GM20000 (cell line): ENCODE results near the gene CFAP251.
"Not testable (repeated sequence)": the region's sequence is repeated elsewhere in the genome, so short reads cannot be mapped to it uniquely, and the experiment has no call there.

Experiments used
- DNase-seq: peaks from one replicate; pipeline ENCODE4 v3.0.0; 2012; ENCODE audit warnings: low spot score
- TF ChIP-seq, protein P1 (sequence below): IDR thresholded peaks from 2 replicates; pipeline ENCODE4 v1.5.1; 2012; ENCODE audit warnings: mild to moderate bottlenecking, control low read depth; ENCODE audit errors: extremely low read depth, missing control alignments

Gene CFAP251

DNA sequence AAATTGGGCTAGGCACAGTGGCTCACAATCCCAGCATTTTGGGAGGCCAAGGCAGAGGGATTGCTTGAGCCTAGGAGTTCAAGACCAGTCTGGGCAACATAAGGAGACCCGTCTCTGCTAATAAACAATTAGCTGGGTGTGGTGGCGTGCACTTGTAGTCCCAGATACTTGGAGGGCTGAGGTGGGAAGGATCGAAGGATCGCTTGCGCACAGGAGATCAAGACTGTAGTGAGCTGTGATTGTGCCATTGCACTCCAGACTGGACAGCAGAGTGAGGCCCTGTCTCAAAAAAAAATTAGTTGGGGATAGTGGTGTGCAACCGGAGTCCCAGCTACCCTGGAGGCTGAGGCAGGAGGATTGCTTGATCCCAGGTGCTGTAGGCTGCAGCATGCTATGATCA is 64.6 kb downstream of the CFAP251 start:
- TF ChIP-seq, protein P1, sequence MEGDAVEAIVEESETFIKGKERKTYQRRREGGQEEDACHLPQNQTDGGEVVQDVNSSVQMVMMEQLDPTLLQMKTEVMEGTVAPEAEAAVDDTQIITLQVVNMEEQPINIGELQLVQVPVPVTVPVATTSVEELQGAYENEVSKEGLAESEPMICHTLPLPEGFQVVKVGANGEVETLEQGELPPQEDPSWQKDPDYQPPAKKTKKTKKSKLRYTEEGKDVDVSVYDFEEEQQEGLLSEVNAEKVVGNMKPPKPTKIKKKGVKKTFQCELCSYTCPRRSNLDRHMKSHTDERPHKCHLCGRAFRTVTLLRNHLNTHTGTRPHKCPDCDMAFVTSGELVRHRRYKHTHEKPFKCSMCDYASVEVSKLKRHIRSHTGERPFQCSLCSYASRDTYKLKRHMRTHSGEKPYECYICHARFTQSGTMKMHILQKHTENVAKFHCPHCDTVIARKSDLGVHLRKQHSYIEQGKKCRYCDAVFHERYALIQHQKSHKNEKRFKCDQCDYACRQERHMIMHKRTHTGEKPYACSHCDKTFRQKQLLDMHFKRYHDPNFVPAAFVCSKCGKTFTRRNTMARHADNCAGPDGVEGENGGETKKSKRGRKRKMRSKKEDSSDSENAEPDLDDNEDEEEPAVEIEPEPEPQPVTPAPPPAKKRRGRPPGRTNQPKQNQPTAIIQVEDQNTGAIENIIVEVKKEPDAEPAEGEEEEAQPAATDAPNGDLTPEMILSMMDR = no peak
- no peak for DNase-seq

DNA sequence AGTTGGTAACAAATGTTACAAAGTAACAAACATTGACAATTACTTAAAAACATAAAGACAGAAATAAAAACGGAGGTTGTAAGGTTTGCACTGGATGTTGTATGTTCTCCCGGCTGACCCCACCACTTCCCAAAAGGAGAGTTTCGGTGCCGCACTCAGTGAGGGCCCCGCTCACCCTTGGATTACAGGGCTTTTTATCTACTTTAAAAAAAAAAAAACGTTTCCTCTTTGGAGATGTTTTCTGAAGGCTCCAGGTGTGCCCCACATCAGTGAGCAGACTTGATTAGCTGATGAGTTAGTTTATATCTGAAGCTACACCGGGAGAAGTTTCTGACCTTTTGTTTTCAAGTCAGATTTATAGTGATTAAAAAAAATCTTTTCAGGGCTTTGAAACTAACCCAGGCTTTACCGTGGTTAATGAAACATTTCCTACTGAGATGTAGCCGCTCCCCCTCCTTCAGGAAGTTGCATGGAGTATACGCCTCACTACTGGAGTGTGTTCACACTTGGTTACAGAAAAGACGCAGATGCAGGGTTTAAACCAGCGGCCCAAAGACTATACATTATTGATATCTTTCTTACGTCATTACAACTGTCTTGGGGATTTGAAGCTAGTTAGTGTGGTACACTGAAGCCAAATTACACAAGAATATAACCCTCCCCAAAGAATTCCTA is 65.3 kb downstream of the CFAP251 start:
- no peak for DNase-seq
- TF ChIP-seq, protein P1 = no peak

DNA sequence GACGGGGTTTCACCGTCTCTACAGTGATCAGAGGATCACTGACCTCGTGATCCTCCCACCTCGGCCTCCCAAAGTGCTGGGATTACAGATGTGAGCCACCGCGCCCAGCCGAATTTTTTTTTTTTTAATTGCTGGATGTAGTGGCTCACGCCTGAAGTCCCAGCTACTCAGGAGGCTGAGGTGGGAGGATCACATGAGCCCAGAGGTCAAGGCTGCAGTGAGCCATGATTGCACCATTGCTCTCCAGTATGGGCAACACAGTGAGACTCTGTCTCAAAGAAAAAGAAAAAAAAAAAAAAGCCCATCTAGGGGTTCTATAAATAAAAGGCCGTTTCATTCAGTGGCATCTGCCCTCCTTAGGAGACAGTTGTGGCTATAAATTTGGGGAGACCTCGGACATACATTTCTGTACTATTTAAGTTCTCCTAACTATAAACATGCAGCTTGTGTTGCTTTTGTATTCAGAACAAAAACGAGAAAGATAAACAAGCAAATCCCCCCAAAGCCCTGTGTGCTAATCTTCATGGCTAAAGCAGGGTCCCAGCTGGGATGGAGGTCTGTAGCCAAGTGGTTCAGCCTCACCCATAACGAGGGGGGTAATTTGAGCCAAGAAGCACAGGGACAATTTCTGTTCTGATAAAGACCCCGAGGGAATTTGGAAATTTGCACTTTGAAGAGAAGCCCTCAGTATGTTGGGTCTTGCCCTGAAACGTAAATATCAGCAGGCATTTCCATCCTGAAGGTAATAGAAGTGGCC is 68.3 kb downstream of the CFAP251 start:
- TF ChIP-seq, protein P1 = no peak
- DNase-seq = no peak

DNA sequence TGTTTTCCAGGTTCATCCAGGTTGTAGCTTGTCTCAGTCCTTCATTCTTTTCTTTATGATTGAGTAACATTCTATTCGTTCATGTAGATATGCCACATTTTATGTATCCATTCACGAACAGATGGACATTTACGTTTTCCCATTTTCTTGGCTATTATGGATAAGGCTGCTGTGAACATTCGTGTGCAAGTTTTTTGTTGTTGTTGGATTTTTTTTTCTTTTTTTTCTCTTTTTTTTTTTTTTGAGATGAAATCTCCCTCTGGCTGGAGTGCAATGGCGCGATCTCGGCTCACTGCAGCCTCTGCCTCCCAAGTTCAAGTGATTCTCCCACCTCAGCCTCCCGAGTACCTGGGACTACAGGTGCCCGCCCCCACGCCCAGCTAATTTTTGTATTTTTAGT is 70.1 kb downstream of the CFAP251 start:
- not testable (repeated sequence) for DNase-seq

DNA sequence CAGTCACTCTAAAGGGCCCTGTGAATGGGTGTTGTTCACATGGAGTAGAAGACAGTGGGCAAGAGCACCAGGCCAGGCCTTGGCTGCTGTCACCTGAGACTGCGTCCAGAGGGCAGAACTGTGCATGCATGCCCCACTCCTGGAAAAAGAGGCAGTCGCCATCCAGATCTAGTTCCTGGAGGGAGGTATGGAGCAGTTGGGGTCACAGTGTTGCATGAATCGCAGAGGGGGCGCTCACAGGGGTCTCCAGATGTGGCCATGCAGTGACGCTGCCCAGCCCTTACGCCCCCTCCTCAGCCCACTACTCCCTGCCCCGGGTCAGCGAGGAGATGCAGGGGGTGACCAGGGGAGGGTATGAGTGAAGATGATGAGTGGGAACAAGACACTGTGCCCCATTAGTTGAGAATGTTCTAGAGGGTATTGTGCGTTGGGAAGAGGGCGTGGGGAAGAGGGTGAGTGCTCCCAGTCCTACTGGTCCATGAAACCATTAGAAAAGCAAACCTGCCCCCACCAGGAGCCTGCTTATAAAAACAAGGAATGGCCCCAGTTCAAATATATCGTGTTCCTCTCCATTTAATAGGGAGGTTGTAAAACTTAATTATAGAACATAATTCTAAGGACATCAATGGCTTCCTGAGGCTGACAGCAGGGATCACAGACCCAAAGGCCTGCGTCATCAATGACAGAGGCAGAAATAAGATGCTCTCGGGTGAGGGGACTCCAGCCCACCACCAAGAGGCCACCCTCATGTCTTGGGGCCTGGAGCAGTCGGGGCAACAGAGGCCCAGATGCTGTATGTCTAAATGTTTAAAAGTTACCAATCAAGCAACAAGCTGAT is 71.1 kb downstream of the CFAP251 start:
- TF ChIP-seq, protein P1 = no peak
- DNase-seq = no peak

DNA sequence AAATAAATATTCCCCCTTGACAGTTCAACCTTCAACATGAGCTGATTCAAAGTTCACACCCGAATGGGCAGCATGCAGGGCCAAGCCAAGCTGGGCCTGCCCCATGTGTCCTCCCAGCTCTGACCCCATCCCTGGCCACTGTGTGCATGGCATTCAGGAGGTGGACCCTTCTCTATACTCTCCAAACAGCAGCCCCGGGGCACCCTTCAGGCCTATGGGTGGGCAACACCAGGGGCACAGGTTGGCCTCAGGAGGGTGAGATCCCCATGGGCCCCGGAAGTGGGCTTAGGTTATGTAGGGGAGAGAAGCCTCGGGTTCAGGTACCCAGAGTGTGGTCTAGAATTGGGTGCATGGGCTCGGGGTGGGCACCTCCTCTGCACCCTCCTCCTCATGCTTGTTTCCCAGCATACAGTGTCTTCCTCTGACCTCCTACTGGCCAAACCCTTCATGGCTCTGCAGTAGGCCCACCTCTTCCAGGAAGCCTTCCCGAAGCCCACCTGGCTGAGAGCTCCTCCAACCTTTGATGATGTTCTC is 71.8 kb downstream of the CFAP251 start:
- DNase-seq = no peak
- TF ChIP-seq, protein P1 = no peak

DNA sequence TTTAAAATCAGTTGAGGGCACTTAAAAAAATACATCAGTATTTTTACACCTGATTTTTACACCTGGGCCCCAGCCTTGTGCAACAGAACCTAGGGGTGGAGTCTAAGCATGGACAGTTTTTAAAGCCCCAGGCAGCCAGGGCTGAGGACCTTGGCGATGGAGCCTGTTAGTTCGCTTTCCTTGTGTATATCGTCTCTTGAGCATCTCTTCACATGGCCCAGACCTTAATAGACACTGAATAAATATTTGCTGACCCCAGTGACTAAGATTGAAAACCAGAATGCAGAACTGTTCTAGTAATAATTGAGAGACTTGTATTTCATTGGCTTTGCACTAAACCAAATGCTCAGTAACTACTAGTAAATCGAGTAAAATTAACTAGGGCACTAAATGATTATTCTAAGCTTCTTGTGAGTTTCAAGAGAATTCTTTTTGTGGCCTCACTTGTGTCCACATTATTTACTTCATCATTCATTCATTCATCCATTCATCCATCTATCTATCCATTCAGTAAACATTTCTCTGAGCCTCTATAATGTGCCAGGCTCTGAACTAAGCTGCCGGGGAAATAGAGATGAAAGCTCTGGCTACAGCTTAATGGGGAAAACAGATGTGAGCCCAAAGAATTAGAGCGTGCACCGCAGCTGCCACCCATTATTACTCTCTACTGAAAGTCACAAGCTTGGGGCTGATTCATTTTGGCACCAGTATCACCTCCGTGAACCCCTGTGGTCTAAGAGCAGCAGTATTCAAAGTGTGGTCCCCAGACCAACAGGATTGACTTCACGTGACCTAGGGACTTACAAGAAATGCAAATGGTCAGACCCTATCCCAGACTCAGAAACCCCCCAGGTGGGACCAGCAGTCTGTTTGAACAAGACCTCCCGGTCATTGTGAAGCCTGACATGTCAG is 72.6 kb downstream of the CFAP251 start:
- DNase-seq = peak; percentile 76
- TF ChIP-seq, protein P1 = no peak
